ENCODE data around the gene KDM1B.
"Not testable (repeated sequence)": the region's sequence is repeated elsewhere in the genome, so short reads cannot be mapped to it uniquely, and the experiment has no call there.

The KDM1B gene

GRCh38 chr6:18203786-18204185 lies 48.6 kb downstream of the KDM1B start:
- no peak for DNase-seq

- DNase-seq = no peak
Observed at GRCh38 chr6:18204691-18205090, 49.5 kb downstream of the KDM1B start.

DNA sequence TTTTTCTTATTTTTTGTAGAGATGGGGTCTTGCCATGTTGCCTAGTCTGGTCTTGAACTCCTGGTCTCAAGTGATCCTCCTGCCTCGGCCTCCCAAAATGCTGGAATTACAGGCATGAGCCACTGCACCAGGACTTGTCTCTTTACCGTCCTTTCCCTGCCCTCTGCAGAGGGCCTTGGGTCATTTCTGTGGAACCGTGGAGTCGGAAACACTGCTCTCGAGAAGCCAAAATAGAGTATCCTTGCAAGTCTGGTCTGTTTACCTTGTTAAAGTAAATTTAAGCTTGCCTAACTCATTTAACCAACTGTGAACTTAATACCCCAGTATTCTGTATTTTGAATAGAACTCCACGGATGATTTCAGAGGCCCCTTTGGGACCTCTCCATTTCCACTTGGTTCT lies 51.4 kb downstream of the KDM1B start:
- no peak for DNase-seq

GRCh38 chr6:18207438-18207837 lies 52.2 kb downstream of the KDM1B start:
- no peak for DNase-seq

- DNase-seq = no peak
Observed at GRCh38 chr6:18207949-18208348, 52.7 kb downstream of the KDM1B start.

GRCh38 chr6:18208778-18209177 lies 53.6 kb downstream of the KDM1B start:
- not testable (repeated sequence) for DNase-seq

- DNase-seq = no peak
Observed at GRCh38 chr6:18209539-18210197, 54.4 kb downstream of the KDM1B start.

DNA sequence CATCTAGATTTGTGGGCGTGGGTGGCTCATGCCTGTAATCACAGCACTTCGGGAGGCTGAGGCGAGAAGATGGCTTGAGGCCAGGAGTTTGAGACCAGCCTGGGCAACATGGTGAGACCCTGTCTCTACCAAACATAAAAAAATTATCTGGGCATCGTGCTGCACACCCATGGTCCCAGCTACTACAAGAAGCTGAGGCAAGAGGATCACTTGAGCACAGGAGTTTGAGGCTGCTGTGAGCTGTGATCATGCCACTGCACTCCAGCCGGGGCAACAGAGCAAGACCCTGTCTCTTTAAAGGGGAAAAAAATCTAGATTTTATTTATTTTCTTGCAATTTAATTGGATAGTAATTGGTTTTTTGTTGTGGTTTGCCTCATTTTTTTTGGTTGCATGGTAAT lies 55.5 kb downstream of the KDM1B start:
- no peak for DNase-seq

DNA sequence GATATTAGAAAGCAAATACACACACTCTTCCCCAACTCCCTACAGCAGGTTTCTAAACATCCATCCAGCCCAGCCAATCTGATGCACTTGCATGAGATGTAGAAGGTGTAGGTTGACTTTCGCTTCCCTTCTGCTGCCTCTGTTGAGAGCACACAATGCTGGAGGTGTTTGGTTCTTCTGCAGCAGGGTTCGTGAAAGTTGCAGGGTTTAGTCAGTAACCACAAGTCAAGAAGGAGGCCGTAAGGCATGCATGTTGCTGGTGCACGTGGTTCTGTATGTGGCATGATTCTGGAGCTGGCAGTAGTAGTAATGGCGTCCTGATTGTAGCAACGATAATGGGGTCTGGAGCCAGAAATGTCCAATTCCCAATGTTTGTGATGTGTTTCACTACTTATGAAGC lies 56.1 kb downstream of the KDM1B start:
- DNase-seq = no peak

DNA sequence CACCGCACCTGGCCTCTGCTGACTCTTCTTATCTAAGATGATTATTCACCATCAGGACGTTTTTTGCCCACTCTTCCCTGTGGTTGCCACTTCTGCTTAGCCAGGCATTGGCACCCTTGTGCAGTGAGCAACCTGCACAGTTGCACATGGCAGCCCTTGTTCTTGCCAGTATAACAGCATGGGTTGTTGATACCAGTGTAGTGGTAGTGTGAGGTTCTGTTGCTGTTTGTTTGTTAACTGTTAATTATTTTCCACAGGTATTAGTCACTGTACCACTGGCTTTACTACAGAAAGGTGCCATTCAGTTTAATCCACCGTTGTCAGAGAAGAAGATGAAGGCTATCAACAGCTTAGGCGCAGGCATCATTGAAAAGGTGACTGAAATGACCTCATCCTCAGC lies 57.0 kb downstream of the KDM1B start:
- DNase-seq = no peak

- no peak for DNase-seq
Observed at GRCh38 chr6:18213439-18213838, 58.2 kb downstream of the KDM1B start.

DNA sequence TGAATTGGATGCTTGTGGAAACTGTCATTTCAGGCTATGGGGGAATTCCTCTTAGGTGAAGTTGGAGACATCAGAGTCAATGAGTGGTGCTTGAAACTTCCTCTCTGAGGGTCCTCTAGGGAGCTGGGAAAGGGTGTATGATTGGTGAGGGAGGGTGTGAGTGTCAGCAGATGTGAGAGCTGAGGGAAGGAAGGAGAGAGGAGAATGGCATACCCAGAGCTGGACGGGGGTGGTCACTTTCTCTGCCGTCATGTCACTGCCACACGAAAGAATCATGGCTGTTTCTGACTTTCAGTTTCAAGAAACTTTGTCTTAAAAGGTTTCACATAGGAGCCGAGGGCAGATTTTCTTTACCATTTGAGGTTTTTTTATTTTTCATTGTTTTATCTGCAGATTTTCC lies 58.8 kb downstream of the KDM1B start:
- no peak for DNase-seq

GRCh38 chr6:18215436-18215835 lies 60.2 kb downstream of the KDM1B start:
- DNase-seq = no peak

- no peak for DNase-seq
Observed at GRCh38 chr6:18216411-18216810, 61.2 kb downstream of the KDM1B start.

DNA sequence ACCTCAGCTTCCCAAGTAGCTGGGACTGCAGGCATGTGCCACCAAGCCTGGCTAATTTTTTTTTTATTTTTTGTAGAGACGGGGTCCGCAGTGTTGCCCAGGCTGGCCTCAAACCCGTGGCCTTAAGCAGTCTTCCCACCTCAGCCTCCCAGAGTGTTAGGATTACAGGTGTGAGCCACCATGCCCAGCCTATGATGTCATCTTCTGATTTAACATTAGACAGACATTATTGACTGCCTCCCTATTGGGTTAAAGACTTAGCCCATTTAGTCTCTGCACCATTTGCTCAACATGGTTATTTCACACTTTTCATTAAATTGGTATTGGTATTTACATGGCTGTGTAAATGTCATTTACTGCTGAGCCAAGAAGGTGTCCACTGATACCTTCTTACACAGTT lies 63.0 kb downstream of the KDM1B start:
- no peak for DNase-seq

DNA sequence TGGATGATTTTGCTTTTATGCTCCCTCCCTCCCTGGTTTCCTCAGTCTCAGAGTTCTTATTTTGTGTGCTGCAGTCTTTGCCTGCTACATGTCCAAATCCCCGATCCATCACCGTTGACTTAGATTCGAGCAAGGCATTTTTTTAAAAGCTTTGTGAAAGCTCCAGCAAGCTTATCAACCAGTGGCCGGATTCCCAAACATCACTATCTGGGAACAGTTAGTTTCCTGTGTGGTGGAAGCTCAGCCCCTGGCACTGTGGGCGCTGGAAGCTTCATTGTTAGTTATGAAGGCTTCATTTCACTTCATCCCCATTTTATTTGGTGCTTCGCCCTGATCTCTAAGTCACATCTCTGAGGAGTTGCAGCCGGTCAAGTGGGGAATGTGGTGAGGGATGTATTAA lies 64.4 kb downstream of the KDM1B start:
- DNase-seq = no peak

- no peak for DNase-seq
Observed at GRCh38 chr6:18221288-18221615, 66.0 kb downstream of the KDM1B start.

- DNase-seq = not testable (repeated sequence)
Observed at GRCh38 chr6:18226451-18227105, 71.4 kb downstream of the KDM1B start.

GRCh38 chr6:18227166-18227565 lies 71.9 kb downstream of the KDM1B start:
- not testable (repeated sequence) for DNase-seq

- not testable (repeated sequence) for DNase-seq
Observed at GRCh38 chr6:18228590-18228989, 73.4 kb downstream of the KDM1B start.

GRCh38 chr6:18231856-18232255 lies 76.6 kb downstream of the KDM1B start:
- DNase-seq = not testable (repeated sequence)

DNA sequence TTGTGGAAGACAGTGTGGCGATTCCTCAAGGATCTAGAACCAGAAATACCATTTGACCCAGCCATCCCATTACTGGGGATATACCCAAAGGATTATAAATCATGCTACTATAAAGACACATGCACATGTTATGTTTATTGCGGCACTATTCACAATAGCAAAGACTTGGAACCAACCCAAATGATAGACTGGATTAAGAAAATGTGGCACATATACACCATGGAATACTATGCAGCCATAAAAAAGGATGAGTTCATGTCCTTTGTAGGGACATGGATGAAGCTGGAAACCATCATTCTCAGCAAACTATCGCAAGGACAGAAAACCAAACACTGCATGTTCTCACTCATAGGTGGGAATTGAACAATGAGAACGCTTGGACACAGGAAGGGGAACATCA lies 78.5 kb downstream of the KDM1B start:
- DNase-seq = not testable (repeated sequence)

- DNase-seq = no peak
Observed at GRCh38 chr6:18234564-18234963, 79.3 kb downstream of the KDM1B start.

DNA sequence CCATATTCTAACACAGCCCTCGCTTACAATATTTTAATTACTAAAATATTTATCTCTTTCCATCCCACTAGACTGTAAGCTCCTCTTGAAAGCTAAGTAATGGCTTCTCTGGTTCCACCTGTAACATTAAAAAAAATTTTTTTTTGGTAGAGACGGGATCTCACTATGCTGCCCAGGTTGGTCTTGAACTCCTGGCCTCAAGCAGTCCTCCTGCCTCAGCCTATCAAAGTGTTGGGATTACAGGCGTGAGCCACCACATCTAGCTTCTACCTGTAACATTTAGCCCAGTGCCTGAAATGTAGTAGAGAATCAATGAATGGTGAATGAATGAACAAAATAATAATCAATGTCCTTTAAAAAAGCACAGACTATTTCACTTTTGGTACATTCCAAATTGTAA lies 80.3 kb downstream of the KDM1B start:
- no peak for DNase-seq

DNA sequence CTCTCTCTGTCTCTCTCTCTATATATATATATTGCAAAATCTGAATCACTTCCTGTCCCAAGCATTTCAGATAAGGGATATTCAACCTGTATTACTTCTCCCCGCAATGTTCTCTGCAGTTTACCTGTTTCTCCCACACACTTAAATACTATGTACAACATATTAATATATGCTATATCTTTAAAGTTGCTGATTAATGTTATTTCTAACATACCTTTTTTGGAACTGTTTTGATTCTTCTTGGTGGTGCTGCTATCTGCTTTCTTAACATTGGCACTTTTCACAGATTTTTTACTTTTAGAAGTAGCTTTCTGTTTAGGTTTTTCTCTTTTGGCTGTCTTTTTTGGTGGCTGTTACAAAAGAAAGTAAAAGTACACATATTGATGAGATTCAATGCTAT lies 81.9 kb downstream of the KDM1B start:
- no peak for DNase-seq
